K562 (cell line): ENCODE measurements around the gene FILIP1. TPM values are rescaled to one million over a fixed set of nuclear protein-coding genes. Genes with fewer than 3 reads are reported as not detected.

Source experiments
- ATF1 ChIP-seq, 2 experiments: fragments of 450-650 bp in 1 of 2; IDR thresholded peaks; 2 replicates each; pipeline ENCODE4 v1.6.1; 2016; ENCODE audit warnings: missing compliant biosample characterization in 1 of 2, missing genetic modification characterization in 1 of 2
- CAMTA2 ChIP-seq: fragments of 250-450 bp; sonication (Bioruptor Pico); conservative IDR thresholded peaks from 2 replicates; pipeline ENCODE4 v1.5.1; 2022
- ELF4 ChIP-seq: fragments of 450-650 bp; formaldehyde crosslinking; IDR thresholded peaks from 2 replicates; pipeline ENCODE4 v1.4.0; 2022; ENCODE audit warnings: missing genetic modification characterization
- KLF6 ChIP-seq: fragments of 250-450 bp; sonication (Bioruptor Pico); IDR thresholded peaks from 2 replicates; pipeline ENCODE4 v1.4.0; 2020; ENCODE audit warnings: mild to moderate bottlenecking, moderate library complexity, borderline replicate concordance
- MAZ ChIP-seq, 2 experiments: fragments of 450-650 bp in 1 of 2; sonication (generic) in 1 of 2; formaldehyde crosslinking; IDR thresholded peaks in 1 of 2; conservative IDR thresholded peaks in 1 of 2; 2 replicates each; pipeline versions ENCODE4 v1.4.0 to v1.5.0; 2020; ENCODE audit warnings: mild to moderate bottlenecking in 1 of 2, missing genetic modification reagents in 1 of 2
- SAFB ChIP-seq: fragments of 200-400 bp; formaldehyde crosslinking; IDR thresholded peaks from 2 replicates; pipeline ENCODE4 v1.6.1; 2017; ENCODE audit warnings: low read depth, low read length, borderline replicate concordance
- TAF9B ChIP-seq: fragments of 450-650 bp; IDR thresholded peaks from 2 replicates; pipeline ENCODE4 v1.6.1; 2018; ENCODE audit warnings: mild to moderate bottlenecking; ENCODE audit not compliant: partially characterized antibody
- TCFL5 ChIP-seq: fragments of 250-450 bp; sonication (Bioruptor Pico); conservative IDR thresholded peaks from 2 replicates; pipeline ENCODE4 v1.6.1; 2021; ENCODE audit warnings: mild to moderate bottlenecking, moderate library complexity, matching md5 sums
- ZNF175 ChIP-seq: fragments of 200-800 bp; sonication (Bioruptor generic); IDR thresholded peaks from 2 replicates; pipeline ENCODE4 v1.6.1; 2016; ENCODE audit warnings: low read depth, mild to moderate bottlenecking, missing genetic modification characterization, missing compliant biosample characterization
- polyA plus RNA-seq, 8 experiments: library from polyadenylated mRNA; depleted of rRNA in 4 of 8; stranded (reverse) in 5 of 8; unstranded in 3 of 8; fragments of >200 nt; fragmentation: Nextera tagmentation in 2 of 8; fragmentation: Illumina TruSeq in 1 of 8; extraction: Ambion mirVana in 2 of 8; extraction: Trizol in 1 of 8; gene quantifications; 2 replicates each; pipeline versions ENCODE4 v1.2.1 to v1.2.3, GENCODE V29; 2011 to 2014; ENCODE audit warnings: inconsistent platforms in 1 of 8, missing spikeins in 1 of 8
- total RNA-seq, 7 experiments: library from RNA; depleted of rRNA in 6 of 7; stranded (reverse); fragments of >200 nt in 6 of 7; fragmentation: Illumina TruSeq in 2 of 7; extraction: Trizol in 2 of 7; gene quantifications; 2 replicates each; pipeline versions ENCODE4 v1.2.1 to v1.2.3, GENCODE V29; 2011 to 2021; ENCODE audit warnings: low replicate concordance in 1 of 7
- TF ChIP-seq, protein P1 (sequence below): fragments of 450-650 bp; IDR thresholded peaks from 2 replicates; pipeline ENCODE4 v1.7.1; 2018; ENCODE audit warnings: mild to moderate bottlenecking, low read depth; ENCODE audit not compliant: partially characterized antibody
- TF ChIP-seq, protein P2 (sequence below): sonication (generic); formaldehyde crosslinking; IDR thresholded peaks from 2 replicates; pipeline ENCODE4 v1.8.1; 2023; ENCODE audit warnings: missing genetic modification reagents, mild to moderate bottlenecking, borderline replicate concordance

FILIP1 gene
- total and polyA plus RNA-seq, 9 of the 15 experiments (the other 6 are each of a cell fraction or from before 2014, with no cell fraction given) = 0.03 to 0.25 (median 0.10) TPM; not detected in 1

DNA sequence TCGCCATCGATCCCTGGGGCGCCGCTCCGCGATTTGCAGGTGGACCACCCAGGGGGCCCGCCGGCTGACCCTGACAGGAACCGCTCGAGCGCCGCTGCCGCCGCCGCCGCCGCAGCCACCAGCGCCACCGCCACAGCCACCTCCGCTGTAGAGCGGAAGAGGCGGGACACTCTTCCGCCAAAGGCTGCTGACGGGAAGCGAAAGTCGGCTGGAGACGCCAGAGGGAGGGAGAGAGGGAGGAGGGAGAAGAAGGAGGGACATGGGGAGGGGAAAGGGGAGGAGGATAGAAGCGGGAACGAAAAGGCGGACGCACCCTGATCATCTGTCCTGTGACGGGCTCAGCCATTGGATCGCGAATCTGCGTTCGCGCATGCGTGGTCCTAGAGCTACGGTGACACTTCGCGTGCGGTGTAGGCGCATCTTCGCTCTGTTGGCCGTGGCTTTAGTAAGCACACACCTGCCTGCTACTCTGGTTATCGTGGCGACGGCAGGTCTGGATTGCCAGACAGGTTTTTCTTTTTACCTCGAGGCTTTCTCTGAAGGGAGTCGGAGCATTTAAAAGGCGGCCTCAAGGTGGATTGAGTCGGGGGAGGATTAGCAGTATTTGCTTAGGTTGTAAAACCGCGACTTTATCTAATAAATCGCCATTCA, 208.8 kb downstream of the FILIP1 start, which contains the start of gene TMEM30A (continued):
- TF ChIP-seq, protein P1, sequence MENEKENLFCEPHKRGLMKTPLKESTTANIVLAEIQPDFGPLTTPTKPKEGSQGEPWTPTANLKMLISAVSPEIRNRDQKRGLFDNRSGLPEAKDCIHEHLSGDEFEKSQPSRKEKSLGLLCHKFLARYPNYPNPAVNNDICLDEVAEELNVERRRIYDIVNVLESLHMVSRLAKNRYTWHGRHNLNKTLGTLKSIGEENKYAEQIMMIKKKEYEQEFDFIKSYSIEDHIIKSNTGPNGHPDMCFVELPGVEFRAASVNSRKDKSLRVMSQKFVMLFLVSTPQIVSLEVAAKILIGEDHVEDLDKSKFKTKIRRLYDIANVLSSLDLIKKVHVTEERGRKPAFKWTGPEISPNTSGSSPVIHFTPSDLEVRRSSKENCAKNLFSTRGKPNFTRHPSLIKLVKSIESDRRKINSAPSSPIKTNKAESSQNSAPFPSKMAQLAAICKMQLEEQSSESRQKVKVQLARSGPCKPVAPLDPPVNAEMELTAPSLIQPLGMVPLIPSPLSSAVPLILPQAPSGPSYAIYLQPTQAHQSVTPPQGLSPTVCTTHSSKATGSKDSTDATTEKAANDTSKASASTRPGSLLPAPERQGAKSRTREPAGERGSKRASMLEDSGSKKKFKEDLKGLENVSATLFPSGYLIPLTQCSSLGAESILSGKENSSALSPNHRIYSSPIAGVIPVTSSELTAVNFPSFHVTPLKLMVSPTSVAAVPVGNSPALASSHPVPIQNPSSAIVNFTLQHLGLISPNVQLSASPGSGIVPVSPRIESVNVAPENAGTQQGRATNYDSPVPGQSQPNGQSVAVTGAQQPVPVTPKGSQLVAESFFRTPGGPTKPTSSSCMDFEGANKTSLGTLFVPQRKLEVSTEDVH = peak; percentile 85
- no peak for TF ChIP-seq SAFB
- TF ChIP-seq CAMTA2 = no peak
- TF ChIP-seq, protein P2, sequence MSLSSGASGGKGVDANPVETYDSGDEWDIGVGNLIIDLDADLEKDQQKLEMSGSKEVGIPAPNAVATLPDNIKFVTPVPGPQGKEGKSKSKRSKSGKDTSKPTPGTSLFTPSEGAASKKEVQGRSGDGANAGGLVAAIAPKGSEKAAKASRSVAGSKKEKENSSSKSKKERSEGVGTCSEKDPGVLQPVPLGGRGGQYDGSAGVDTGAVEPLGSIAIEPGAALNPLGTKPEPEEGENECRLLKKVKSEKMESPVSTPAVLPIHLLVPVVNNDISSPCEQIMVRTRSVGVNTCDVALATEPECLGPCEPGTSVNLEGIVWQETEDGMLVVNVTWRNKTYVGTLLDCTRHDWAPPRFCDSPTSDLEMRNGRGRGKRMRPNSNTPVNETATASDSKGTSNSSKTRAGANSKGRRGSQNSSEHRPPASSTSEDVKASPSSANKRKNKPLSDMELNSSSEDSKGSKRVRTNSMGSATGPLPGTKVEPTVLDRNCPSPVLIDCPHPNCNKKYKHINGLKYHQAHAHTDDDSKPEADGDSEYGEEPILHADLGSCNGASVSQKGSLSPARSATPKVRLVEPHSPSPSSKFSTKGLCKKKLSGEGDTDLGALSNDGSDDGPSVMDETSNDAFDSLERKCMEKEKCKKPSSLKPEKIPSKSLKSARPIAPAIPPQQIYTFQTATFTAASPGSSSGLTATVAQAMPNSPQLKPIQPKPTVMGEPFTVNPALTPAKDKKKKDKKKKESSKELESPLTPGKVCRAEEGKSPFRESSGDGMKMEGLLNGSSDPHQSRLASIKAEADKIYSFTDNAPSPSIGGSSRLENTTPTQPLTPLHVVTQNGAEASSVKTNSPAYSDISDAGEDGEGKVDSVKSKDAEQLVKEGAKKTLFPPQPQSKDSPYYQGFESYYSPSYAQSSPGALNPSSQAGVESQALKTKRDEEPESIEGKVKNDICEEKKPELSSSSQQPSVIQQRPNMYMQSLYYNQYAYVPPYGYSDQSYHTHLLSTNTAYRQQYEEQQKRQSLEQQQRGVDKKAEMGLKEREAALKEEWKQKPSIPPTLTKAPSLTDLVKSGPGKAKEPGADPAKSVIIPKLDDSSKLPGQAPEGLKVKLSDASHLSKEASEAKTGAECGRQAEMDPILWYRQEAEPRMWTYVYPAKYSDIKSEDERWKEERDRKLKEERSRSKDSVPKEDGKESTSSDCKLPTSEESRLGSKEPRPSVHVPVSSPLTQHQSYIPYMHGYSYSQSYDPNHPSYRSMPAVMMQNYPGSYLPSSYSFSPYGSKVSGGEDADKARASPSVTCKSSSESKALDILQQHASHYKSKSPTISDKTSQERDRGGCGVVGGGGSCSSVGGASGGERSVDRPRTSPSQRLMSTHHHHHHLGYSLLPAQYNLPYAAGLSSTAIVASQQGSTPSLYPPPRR (CRISPR knock-in tag) = no peak
- TF ChIP-seq ATF1 (CRISPR knock-in tag; IDR thresholded peaks at IDR 0.05) = no peak
- peak; percentile 84 for TF ChIP-seq ATF1 (tag; IDR thresholded peaks at IDR 0.05)
- TF ChIP-seq ELF4 (CRISPR knock-in tag) = peak; percentile 78; the same call in 1 of the 2 replicates
- no peak for TF ChIP-seq ZNF175 (CRISPR knock-in tag)
- peak; percentile 68 for TF ChIP-seq TAF9B
- no peak for TF ChIP-seq KLF6
- TF ChIP-seq TCFL5 (CRISPR knock-in tag) = no peak
- TF ChIP-seq MAZ (CRISPR knock-in tag; conservative IDR thresholded peaks at IDR 0.05 in 1 of 2, IDR thresholded peaks at IDR 0.05 in 1 of 2) = peak; percentile 93 to 94
